Spleen (tissue), 11 donors: ENCODE data around the gene PPP1R14B. TPM values are rescaled to one million over a fixed set of nuclear protein-coding genes. Genes with fewer than 3 reads are reported as not detected.

ENCODE experiments used
- DNase-seq: peaks from one replicate; pipeline ENCODE4 v3.0.0-alpha.2; 2020
- H3K27ac ChIP-seq, 8 donors: fragments of 200-600 bp; sonication (generic) in 7 of 8; 1 replicate in 4 of 8; 2 replicates in 4 of 8; pipeline versions ENCODE4 v1.5.0 to v1.8.0; 2016 to 2021; ENCODE audit warnings: inconsistent platforms in 4 of 8, mild to moderate bottlenecking in 4 of 8, moderate library complexity in 1 of 8
- H3K27me3 ChIP-seq, 7 donors: fragments of 200-600 bp; sonication (generic) in 6 of 7; replicated peaks in 1 of 7; 1 replicate in 4 of 7; 2 replicates in 3 of 7; pipeline versions ENCODE4 v1.5.0 to v1.8.0; 2016 to 2021; ENCODE audit warnings: inconsistent platforms in 3 of 7, mild to moderate bottlenecking in 1 of 7
- H3K36me3 ChIP-seq, 6 donors: fragments of 200-600 bp; sonication (generic) in 5 of 6; 1 replicate in 4 of 6; 2 replicates in 2 of 6; pipeline versions ENCODE4 v1.5.0 to v1.8.0; 2016 to 2021; ENCODE audit warnings: inconsistent platforms in 2 of 6
- H3K4me1 ChIP-seq, 6 donors: fragments of 200-600 bp; sonication (generic) in 5 of 6; 1 replicate in 3 of 6; 2 replicates in 3 of 6; pipeline versions ENCODE4 v1.5.0 to v1.8.0; 2016 to 2021; ENCODE audit warnings: inconsistent platforms in 3 of 6
- H3K4me3 ChIP-seq, 8 donors: fragments of 200-600 bp; sonication (generic) in 7 of 8; 1 replicate in 4 of 8; 2 replicates in 4 of 8; pipeline versions ENCODE4 v1.5.0 to v1.8.0; 2016 to 2021; ENCODE audit warnings: inconsistent platforms in 4 of 8, mild to moderate bottlenecking in 4 of 8, moderate library complexity in 2 of 8
- H3K9me3 ChIP-seq, 8 donors: fragments of 200-600 bp; sonication (generic) in 7 of 8; 1 replicate in 4 of 8; 2 replicates in 4 of 8; pipeline versions ENCODE4 v1.5.0 to v1.8.0; 2016 to 2021; ENCODE audit warnings: inconsistent platforms in 4 of 8
- CTCF ChIP-seq, 11 experiments: fragments of 200-600 bp in 7 of 11; fragments of 450-650 bp in 4 of 11; sonication (generic) in 4 of 11; IDR thresholded peaks in 8 of 11; conservative IDR thresholded peaks in 3 of 11; 1 replicate in 7 of 11; 2 replicates in 4 of 11; pipeline versions ENCODE4 v1.4.0 to v1.8.0; 2016 to 2021; ENCODE audit warnings: antibody characterized with exemption in 11 of 11, inconsistent platforms in 4 of 11, mild to moderate bottlenecking in 1 of 11
- POLR2A ChIP-seq, 3 donors: fragments of 450-650 bp; IDR thresholded peaks; one replicate each; pipeline ENCODE4 v1.5.1; 2017; ENCODE audit warnings: antibody characterized with exemption in 3 of 3, mild to moderate bottlenecking in 1 of 3
- POLR2AphosphoS5 ChIP-seq, 3 donors: sonication (generic); formaldehyde crosslinking; IDR thresholded peaks; one replicate each; pipeline ENCODE4 v1.5.1; 2017; ENCODE audit warnings: antibody characterized with exemption in 3 of 3
- WGBS, 5 donors: extraction: QIAGEN DNeasy Blood & Tissue Kit in 3 of 5; methylation state at CpG; one replicate each; pipeline versions ENCODE4 v1.1.5 to v1.1.7; 2013 to 2018; 5-methylcytosine and 5-hydroxymethylcytosine counted together
- intact Hi-C: fragments of 100-400 bp; cut with DNase I; formaldehyde crosslinking; loops from one replicate; pipeline ENCODE4 v1.15.0; 2023; ENCODE audit warnings: low total_unique reads
- polyA plus RNA-seq, 3 donors: library from polyadenylated mRNA; stranded (reverse); fragments of 200-250 nt; gene quantifications; one replicate each; pipeline ENCODE4 v1.2.1, GENCODE V29; 2013
- total RNA-seq, 7 donors: library from RNA; depleted of rRNA in 3 of 7; stranded (reverse); fragments of >200 nt in 3 of 7; fragmentation: NEBNext Ultra II Directional in 4 of 7; extraction: Animal tissue kit (Norgen Biotek cat#: 25700) in 4 of 7; gene quantifications; one replicate each; pipeline versions ENCODE4 v1.1.0 to v1.2.1, GENCODE V29; 2016 to 2021
- donor health status: healthy with polysubstance abuse.
- donor health status: DM: no; HTN: no; CAD: no; lungs with moderate emphysema.
- donor health status: DM: no; HTN: no; CAD: no.
- donor health status: Bipolar disorder and iron deficiency.
- donor health status: healthy.
- donor health status: DM: no; HTN: no; CAD: no.
- donor health status: DM: yes; HTN: yes; CAD: no.

Gene PPP1R14B
- total and polyA plus RNA-seq, 10 donors, result 47.6 to 190 (median 83.6) TPM

- 95 to 97% (median 96%) methylated on average over 27 to 33 of the region's 33 CpGs for WGBS, 5 donors
- peaks cover 21 to 66% (median 51%) of the 10 kb centered on the region in 6 donors for H3K4me1 ChIP-seq
- H3K4me3 ChIP-seq, result no peak overlapping the region
- intact Hi-C loops, result no loop called here
- no peak for TF ChIP-seq POLR2A (IDR thresholded peaks at IDR 0.05)
- no peak for TF ChIP-seq POLR2AphosphoS5 (IDR thresholded peaks at IDR 0.05)
- TF ChIP-seq CTCF (IDR thresholded peaks at IDR 0.05 in 8 of 11, conservative IDR thresholded peaks at IDR 0.05 in 3 of 11), result no peak
- peaks cover 4 to 31% (median 23%) of the 10 kb centered on the region in 7 donors for H3K27me3 ChIP-seq
- no peak for DNase-seq
- H3K9me3 ChIP-seq, result no peaks in the 10 kb centered on the region
- peaks cover 0 to 25% (median 0%) of the 10 kb centered on the region in 6 donors for H3K36me3 ChIP-seq
- no peak overlapping the region for H3K27ac ChIP-seq
These were observed 41.1 kb upstream of the PPP1R14B start for GRCh38 chr11:64287676-64288352.

- 83 to 99% (median 91%) methylated on average over 9 of the region's 9 CpGs for WGBS, 5 donors
- Histone ChIP-seq H3K4me3 (peak overlapping the region in 1 of 8 donors; percentile 89), H3K27me3 (peaks cover 0 to 20% (median 13%) of the 10 kb centered on the region in 7 donors), H3K4me1 (peaks cover 15 to 65% (median 41%) of the 10 kb centered on the region in 6 donors), H3K36me3 (peaks cover 0 to 34% (median 0%) of the 10 kb centered on the region in 6 donors), H3K9me3 (no peaks in the 10 kb centered on the region), H3K27ac (no peak overlapping the region)
- no peak for TF ChIP-seq CTCF (IDR thresholded peaks at IDR 0.05 in 8 of 11, conservative IDR thresholded peaks at IDR 0.05 in 3 of 11)
- no peak for TF ChIP-seq POLR2A (IDR thresholded peaks at IDR 0.05)
- TF ChIP-seq POLR2AphosphoS5 (IDR thresholded peaks at IDR 0.05), result no peak
- intact Hi-C loops, result no loop called here
- peak; percentile 77 for DNase-seq
These were observed 40.0 kb upstream of the PPP1R14B start for GRCh38 chr11:64286801-64287159.

- peak; percentile 80 for DNase-seq
- Histone ChIP-seq H3K4me3 (peak overlapping the region; percentile 69 to 96 (median 86)), H3K4me1 (peaks cover 15 to 58% (median 35%) of the 10 kb centered on the region in 6 donors), H3K36me3 (peaks cover 0 to 41% (median 0%) of the 10 kb centered on the region in 6 donors), H3K27ac (peak overlapping the region; percentile 90 to 100 (median 96)), H3K9me3 (no peaks in the 10 kb centered on the region), H3K27me3 (peaks cover 0 to 14% (median 7%) of the 10 kb centered on the region in 7 donors)
- intact Hi-C loops, result no loop called here
- WGBS, 5 donors, result 27 to 54% (median 33%) methylated on average over 21 to 40 of the region's 40 CpGs
- TF ChIP-seq POLR2A (IDR thresholded peaks at IDR 0.05) (no peak), POLR2AphosphoS5 (IDR thresholded peaks at IDR 0.05) (peak in 1 of 3 donors; percentile 7)
These were observed 39.4 kb upstream of the PPP1R14B start for GRCh38 chr11:64285885-64286800.

GRCh38 chr11:64284962-64285884 lies 38.5 kb upstream of the PPP1R14B start, which contains the start of gene GPR137:
GPR137 (plus strand) TSS chr11:64285848; CDS start chr11:64286525, 677 bp downstream.
- Histone ChIP-seq H3K9me3 (no peaks in the 10 kb centered on the region), H3K36me3 (peaks cover 0 to 48% (median 0%) of the 10 kb centered on the region in 6 donors), H3K27me3 (peaks cover 0 to 5% (median 0%) of the 10 kb centered on the region in 7 donors), H3K4me1 (peaks cover 15 to 51% (median 34%) of the 10 kb centered on the region in 6 donors), H3K4me3 (peak within 1 kb of the TSS; percentile 69 to 96 (median 86)), H3K27ac (peak within 1 kb of the TSS; percentile 90 to 100 (median 96))
- DNase-seq, result peak; percentile 98
- intact Hi-C loops, result no loop called here
- WGBS, 5 donors, result 0 to 1% (median 0%) methylated on average over 47 to 102 of the region's 102 CpGs
- TF ChIP-seq POLR2AphosphoS5 (IDR thresholded peaks at IDR 0.05) (peak; percentile 43 to 75 (median 71)), CTCF (IDR thresholded peaks at IDR 0.05 in 8 of 11, conservative IDR thresholded peaks at IDR 0.05 in 3 of 11) (peak in 1 of 11 experiments; percentile 29), POLR2A (IDR thresholded peaks at IDR 0.05) (peak in 1 of 3 donors; percentile 47)
